Retinal pigment epithelial cell (primary cell): Measurements from ENCODE around the gene RGS7BP.

ENCODE experiments used
- DNase-seq: peaks from one replicate; pipeline ENCODE4 v3.0.0-alpha.2; 2010; ENCODE audit warnings: low read depth
- H3K4me3 ChIP-seq: 2 replicates; pipeline ENCODE4 v1.5.1; 2011; ENCODE audit warnings: mild to moderate bottlenecking, low read length, control low read depth, moderate library complexity
- TF ChIP-seq, protein P1 (sequence below): conservative IDR thresholded peaks from 2 replicates; pipeline ENCODE4 v1.5.1; 2011; ENCODE audit warnings: low read depth, low read length, control low read depth, inconsistent platforms

The RGS7BP gene

DNA sequence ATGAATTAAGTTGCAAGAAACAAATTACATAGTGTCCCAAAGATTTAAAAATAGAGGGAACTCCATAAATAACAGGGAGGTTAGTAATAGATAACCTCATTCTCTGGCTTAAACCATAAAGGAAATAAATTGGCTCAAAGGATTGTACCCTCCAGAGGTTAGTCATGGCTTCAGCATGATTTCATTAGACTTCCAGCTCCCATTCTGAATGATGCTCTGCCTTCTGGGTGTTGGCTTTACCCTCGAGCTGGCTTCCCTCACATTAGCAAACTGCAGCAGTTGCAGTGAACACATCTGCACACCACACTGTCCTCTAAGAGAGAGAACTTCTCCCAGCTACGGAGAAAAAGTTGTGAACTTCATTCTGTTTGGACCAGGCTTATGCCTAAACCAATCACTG is 70.4 kb downstream of the RGS7BP start:
- DNase-seq = no peak

GRCh38 chr5:64585646-64586045 is 79.8 kb downstream of the RGS7BP start:
- TF ChIP-seq, protein P1, sequence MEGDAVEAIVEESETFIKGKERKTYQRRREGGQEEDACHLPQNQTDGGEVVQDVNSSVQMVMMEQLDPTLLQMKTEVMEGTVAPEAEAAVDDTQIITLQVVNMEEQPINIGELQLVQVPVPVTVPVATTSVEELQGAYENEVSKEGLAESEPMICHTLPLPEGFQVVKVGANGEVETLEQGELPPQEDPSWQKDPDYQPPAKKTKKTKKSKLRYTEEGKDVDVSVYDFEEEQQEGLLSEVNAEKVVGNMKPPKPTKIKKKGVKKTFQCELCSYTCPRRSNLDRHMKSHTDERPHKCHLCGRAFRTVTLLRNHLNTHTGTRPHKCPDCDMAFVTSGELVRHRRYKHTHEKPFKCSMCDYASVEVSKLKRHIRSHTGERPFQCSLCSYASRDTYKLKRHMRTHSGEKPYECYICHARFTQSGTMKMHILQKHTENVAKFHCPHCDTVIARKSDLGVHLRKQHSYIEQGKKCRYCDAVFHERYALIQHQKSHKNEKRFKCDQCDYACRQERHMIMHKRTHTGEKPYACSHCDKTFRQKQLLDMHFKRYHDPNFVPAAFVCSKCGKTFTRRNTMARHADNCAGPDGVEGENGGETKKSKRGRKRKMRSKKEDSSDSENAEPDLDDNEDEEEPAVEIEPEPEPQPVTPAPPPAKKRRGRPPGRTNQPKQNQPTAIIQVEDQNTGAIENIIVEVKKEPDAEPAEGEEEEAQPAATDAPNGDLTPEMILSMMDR = no peak
- no peak overlapping the region for H3K4me3 ChIP-seq
- DNase-seq = no peak

More for the DNA sequence above, 70.4 kb downstream of the RGS7BP start:
- TF ChIP-seq, protein P1 = no peak
- no peak overlapping the region for H3K4me3 ChIP-seq

DNA sequence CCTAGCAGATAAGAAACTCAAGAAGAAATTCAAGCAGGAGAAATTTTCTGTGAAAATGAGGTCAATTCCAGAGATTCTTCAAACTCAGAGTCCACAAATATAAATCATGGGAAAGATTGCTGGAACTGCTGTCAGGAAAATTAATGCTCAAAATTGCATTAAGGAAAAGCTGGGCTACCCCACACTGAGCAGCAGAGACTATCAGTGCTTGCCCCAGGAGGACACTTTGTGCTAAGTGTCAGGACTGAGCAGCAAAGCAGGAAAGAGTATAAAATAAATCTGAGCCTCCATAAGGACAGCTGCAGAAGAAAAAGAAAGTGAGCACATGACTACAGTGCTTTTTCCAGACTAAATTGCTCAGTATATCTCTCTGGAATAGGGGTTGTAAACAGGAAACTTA is 81.6 kb downstream of the RGS7BP start:
- TF ChIP-seq, protein P1 = no peak
- no peak for DNase-seq
- H3K4me3 ChIP-seq = no peak overlapping the region

GRCh38 chr5:64592730-64593341 is 87.0 kb downstream of the RGS7BP start:
- TF ChIP-seq, protein P1 = no peak
- H3K4me3 ChIP-seq = no peak overlapping the region
- no peak for DNase-seq

GRCh38 chr5:64594025-64594424 is 88.2 kb downstream of the RGS7BP start:
- TF ChIP-seq, protein P1 = no peak
- no peak overlapping the region for H3K4me3 ChIP-seq
- no peak for DNase-seq

DNA sequence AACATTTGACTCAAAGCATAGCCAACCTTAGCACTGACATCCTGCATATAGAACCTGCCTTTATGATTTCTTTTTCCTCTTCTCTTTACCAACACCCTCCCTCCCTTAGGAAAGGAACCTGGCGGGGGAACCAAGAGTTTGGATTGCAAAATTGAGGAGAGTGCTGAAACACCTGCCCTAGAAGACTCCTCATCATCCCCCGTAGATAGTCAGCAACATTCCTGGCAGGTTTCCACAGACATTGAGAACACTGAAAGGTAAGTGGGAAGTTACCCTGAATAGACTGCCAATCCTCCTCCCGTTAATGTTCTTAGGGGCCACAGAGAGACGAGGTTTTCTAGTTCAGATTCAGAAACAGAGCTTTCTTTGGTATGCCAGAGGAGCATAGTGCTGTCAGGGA is 88.8 kb downstream of the RGS7BP start:
- no peak overlapping the region for H3K4me3 ChIP-seq
- TF ChIP-seq, protein P1 = no peak
- DNase-seq = no peak

DNA sequence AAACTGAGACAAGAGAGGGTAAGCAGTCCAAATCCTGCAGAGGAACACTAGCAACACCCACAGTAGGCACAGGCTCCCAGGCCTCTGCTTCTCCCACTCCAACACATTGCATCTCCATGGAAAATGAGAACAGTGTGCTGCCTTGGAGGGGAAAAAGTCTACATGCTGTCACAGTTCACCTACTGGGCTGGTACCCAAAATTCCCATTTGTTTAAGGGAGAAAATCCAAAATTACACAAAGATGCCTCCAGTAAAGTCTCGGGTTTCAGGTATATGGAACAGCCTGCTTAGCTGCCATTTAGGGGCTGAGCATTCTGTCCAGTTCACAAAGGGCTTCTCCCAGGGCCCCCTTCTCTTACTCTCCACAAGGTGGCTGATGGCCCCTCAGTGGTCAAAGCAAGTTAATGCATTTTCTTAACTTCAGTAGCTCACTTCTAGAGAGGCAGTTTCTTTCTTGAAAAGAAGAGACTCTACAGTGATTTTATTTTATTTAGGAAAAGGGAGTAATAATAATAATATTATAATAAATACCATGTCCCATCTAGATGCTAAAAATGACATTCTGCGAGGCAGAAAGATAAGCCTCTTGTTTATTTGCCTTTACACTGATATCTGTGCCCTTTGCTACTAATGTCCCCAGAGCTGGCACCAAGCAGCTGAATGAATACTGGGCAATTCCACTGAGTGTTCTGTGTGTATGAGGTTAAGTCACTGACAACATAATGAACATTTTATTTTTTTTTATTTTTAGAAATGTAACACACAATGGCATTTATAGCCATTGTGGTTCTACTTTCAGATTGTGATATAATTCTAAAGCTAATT is 89.4 kb downstream of the RGS7BP start:
- no peak overlapping the region for H3K4me3 ChIP-seq
- DNase-seq = no peak
- TF ChIP-seq, protein P1 = peak; percentile 40
